CD4-positive, alpha-beta T cell treated with Interleukin-2 at 100 ng/mL for 4 hours (primary cell): ENCODE measurements around the gene KCNIP4.

ENCODE experiments used
- DNase-seq: peaks from one replicate; pipeline ENCODE4 v3.0.0-alpha.2; 2020; ENCODE audit warnings: low spot score

Gene KCNIP4

GRCh38 chr4:21457086-21457840, 491.3 kb downstream of the KCNIP4 start:
- DNase-seq = no peak

DNA sequence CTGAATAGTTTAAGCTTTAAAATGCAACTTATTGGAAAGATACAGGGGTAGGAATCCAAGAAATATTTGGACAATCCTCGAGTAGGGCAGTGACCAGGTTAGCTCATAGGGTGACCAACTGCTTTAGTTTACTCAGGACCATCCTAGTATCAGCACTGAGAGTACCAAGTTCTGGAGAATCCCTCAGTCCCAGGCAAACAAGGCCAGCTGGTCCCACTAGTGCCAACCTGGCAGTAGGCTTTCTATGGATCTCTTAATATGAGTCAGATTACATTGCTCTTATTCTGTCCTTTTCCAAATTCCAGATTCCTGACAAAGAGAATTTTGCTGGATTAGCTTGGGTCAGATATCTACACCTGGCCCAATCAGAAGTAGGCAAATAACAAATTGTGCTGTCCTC, 493.7 kb downstream of the KCNIP4 start:
- DNase-seq = no peak

- no peak for DNase-seq
Observed at GRCh38 chr4:21454201-21454600, 494.4 kb downstream of the KCNIP4 start.

DNA sequence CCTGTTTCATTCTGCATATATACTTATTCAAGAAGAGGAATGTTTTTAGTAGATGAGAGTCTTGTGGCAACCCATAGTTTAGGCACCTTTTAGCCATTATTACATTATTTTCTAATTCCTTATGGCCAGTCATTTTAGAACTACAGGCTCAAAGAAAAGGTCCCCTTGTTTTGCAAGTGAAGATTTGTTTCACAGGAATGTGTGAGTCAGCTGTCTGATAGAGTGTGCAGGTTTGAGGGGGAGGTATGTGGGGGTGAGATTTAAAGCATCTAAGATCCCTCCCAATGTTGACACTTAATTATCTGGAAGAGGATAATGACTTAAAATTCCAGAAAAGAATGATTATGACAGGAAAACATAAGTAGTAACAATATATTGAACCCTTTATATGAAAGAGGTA, 495.6 kb downstream of the KCNIP4 start:
- DNase-seq = no peak

- no peak for DNase-seq
Observed at GRCh38 chr4:21451032-21451431, 497.5 kb downstream of the KCNIP4 start.

DNA sequence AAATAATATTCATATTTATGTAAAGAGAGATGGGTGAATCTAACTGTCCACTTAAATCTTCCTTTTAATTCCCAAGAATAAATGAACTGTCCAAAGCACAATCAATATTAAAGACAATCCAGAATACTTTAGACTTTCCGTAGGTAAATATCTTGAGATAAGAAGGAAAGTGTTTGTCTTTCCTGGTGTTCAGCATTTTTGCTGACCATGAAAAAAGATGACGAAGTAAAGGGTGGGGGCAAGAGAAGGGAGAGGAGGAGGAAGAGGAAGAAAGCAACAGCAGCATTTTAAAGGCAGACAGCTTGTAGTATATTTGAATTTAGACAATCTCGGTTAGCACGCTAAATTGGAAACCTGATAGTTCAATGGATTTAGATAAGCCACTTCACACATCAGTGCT, 498.2 kb downstream of the KCNIP4 start:
- no peak for DNase-seq

GRCh38 chr4:21447301-21448054, 501.1 kb downstream of the KCNIP4 start:
- DNase-seq = no peak

- DNase-seq = no peak
Observed at GRCh38 chr4:21420166-21420565, 528.4 kb downstream of the KCNIP4 start.

GRCh38 chr4:21415728-21416127, 532.8 kb downstream of the KCNIP4 start:
- DNase-seq = no peak

- DNase-seq = no peak
Observed at GRCh38 chr4:21413807-21414370, 534.7 kb downstream of the KCNIP4 start.

DNA sequence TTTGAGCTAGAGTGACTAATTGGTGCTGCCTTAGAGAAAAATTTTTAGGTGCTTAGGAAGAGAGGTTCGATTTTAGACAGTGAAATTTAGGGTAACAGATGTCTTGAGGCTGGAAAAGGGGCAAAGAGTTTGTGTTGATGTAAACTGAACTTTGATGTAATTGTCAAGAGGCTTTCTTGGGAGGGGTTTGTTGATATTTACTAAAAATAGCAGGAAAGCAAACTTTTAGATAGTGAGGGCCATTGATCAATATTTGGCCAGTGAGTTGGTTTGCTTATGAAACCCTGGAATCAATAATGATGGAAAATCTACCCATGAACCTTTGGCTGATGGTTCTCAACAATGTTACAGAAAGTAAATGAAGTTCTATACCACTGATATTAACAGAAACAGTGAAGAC, 537.5 kb downstream of the KCNIP4 start:
- no peak for DNase-seq

DNA sequence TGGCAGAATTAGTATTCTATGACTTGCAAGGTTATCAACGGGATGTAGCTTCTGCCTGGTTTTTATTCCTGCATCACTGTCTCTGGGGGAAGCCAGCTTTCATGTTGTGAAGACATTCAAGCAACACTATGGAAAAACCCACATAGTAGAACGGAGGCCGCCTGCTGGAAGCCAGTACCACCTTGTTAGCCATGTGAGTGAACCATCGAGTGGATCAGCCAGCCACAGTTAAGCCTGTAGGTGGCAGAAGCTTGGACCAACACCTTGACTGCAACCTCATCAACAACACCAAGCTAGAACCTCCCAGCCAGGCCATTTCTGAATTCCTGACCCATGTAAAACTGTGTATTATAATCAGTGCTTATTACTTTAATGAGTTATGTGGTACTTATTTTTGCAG, 538.2 kb downstream of the KCNIP4 start:
- no peak for DNase-seq

- DNase-seq = no peak
Observed at GRCh38 chr4:21387683-21388082, 560.9 kb downstream of the KCNIP4 start.

DNA sequence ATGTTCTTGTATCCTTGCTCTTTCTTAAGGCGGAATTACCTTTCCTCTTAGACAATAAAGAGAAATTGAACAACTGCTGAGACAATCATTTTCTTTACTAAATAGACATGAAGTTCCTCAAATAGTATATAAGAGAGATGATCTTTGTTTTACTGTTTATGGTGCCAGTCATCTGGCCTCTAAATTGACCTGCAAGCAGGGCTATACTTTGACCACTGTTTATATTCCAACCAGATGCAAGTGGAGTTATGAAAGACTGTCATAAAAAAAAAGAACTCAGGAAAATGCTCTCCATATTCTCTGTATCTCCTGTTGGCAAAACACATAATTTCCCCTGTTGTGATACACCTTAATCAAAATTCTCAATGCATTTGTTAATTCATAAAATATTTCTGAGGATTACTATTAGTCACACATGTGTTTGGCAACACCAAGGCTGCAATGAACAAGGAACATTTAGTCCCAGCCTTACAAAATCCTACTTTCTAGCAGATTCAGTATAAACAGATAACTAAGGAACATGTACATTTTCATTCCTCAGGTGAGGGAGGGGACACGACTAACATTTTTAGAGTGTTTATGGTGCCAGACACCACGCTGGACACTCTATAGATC, 562.3 kb downstream of the KCNIP4 start:
- DNase-seq = no peak

DNA sequence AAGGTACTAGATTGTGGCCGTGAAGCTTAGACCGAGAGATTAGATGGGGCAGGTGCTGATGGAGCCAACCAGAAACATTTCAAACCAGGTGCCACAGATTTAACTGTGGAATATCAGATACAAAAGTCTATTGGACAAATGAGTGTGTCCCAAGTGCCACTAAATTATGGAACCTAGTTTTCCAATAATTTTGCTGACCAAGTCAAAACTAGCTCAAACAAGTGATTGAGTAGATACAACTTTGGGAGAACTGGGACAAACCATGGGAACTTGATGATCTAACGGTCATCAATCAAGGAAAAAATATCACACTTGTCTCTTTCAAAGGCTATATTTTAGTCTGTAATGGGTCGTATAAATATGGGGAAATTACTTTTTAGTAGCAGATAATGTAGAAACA, 562.9 kb downstream of the KCNIP4 start:
- no peak for DNase-seq

GRCh38 chr4:21384609-21385008, 564.0 kb downstream of the KCNIP4 start:
- DNase-seq = no peak

GRCh38 chr4:21380861-21381260, 567.7 kb downstream of the KCNIP4 start:
- no peak for DNase-seq

DNA sequence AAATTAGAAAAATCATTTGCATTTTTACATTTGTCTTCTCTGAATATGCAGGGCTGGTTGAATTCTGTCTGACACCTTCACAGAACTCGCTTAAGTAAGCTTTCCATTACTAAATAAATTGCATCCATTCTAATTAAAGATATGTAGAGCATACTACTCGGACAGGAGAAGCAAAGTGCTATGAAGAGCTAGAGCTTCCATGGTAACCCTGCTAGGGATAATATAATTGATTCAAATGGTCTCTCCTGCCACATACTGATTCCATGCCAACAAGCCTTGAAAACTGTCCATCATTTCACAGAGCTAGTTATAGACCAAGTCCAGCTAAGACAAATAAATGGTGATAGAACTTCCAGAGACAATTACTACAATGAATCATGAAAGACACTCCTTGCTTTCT, 571.5 kb downstream of the KCNIP4 start:
- no peak for DNase-seq

- DNase-seq = no peak
Observed at GRCh38 chr4:21376176-21376575, 572.4 kb downstream of the KCNIP4 start.

GRCh38 chr4:21374641-21375368, 573.8 kb downstream of the KCNIP4 start:
- no peak for DNase-seq

GRCh38 chr4:21367567-21367966, 581.0 kb downstream of the KCNIP4 start:
- DNase-seq = no peak

DNA sequence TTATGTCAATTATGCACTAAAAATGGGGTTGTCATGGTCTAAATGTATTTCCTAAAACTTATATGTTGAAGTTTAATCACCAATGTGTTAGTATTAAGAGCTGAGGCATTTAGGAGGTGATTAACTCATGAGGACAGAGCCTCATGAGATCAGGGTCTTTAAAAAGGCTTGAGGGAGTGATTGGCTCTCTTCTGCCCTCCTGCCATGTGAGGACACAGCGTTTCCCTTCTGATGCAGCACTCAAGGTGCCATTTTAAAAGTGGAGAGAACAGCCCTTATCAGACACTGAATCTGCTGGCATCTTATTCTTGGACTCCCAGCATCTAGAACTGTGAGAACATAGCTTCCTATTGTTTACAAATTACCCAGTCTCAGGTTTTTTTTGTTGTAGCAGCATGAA, 581.7 kb downstream of the KCNIP4 start:
- no peak for DNase-seq
